Activated naive CD4-positive, alpha-beta T cell treated with Interleukin-2 at 50 U/mL for 16 hours (primary cell): ENCODE measurements around the gene DIS3L2.

Experiments used
- DNase-seq: peaks from one replicate; pipeline ENCODE4 v3.0.0-alpha.2; 2020

DIS3L2 gene

GRCh38 chr2:231960810-231961348, 634 bp upstream of the DIS3L2 start:
- no peak for DNase-seq

- DNase-seq = no peak
Observed at GRCh38 chr2:231965102-231965501, 3.6 kb downstream of the DIS3L2 start.

- no peak for DNase-seq
Observed at GRCh38 chr2:231966886-231967285, 5.4 kb downstream of the DIS3L2 start.

GRCh38 chr2:231968820-231969219, 7.3 kb downstream of the DIS3L2 start:
- DNase-seq = no peak

- DNase-seq = no peak
Observed at GRCh38 chr2:231970461-231970860, 8.9 kb downstream of the DIS3L2 start.

GRCh38 chr2:231975001-231975400, 13.5 kb downstream of the DIS3L2 start:
- DNase-seq = no peak

GRCh38 chr2:231977430-231977829, 15.9 kb downstream of the DIS3L2 start:
- no peak for DNase-seq

GRCh38 chr2:231984992-231985391, 23.5 kb downstream of the DIS3L2 start:
- DNase-seq = no peak

GRCh38 chr2:231985823-231986261, 24.3 kb downstream of the DIS3L2 start:
- DNase-seq = no peak

- no peak for DNase-seq
Observed at GRCh38 chr2:231987124-231987727, 25.7 kb downstream of the DIS3L2 start.

GRCh38 chr2:231988179-231988866, 26.8 kb downstream of the DIS3L2 start:
- DNase-seq = no peak

GRCh38 chr2:231991664-231992063, 30.2 kb downstream of the DIS3L2 start:
- no peak for DNase-seq

- no peak for DNase-seq
Observed at GRCh38 chr2:231992888-231993287, 31.4 kb downstream of the DIS3L2 start.

GRCh38 chr2:231996797-231997540, 35.5 kb downstream of the DIS3L2 start:
- DNase-seq = no peak

- DNase-seq = no peak
Observed at GRCh38 chr2:231998046-231998445, 36.5 kb downstream of the DIS3L2 start.

GRCh38 chr2:232000439-232000838, 38.9 kb downstream of the DIS3L2 start:
- no peak for DNase-seq

- DNase-seq = no peak
Observed at GRCh38 chr2:232001073-232001472, 39.6 kb downstream of the DIS3L2 start.

- no peak for DNase-seq
Observed at GRCh38 chr2:232006253-232006652, 44.7 kb downstream of the DIS3L2 start.

GRCh38 chr2:232008907-232009638, 47.6 kb downstream of the DIS3L2 start:
- no peak for DNase-seq

- no peak for DNase-seq
Observed at GRCh38 chr2:232009639-232010274, 48.2 kb downstream of the DIS3L2 start.

- no peak for DNase-seq
Observed at GRCh38 chr2:232013701-232014353, 52.3 kb downstream of the DIS3L2 start.

GRCh38 chr2:232014681-232015080, 53.2 kb downstream of the DIS3L2 start:
- no peak for DNase-seq
